Measurements from ENCODE around the gene TBC1D8.
"Not testable (repeated sequence)": the region's sequence is repeated elsewhere in the genome, so short reads cannot be mapped to it uniquely, and the experiment has no call there.

TBC1D8 gene

DNA sequence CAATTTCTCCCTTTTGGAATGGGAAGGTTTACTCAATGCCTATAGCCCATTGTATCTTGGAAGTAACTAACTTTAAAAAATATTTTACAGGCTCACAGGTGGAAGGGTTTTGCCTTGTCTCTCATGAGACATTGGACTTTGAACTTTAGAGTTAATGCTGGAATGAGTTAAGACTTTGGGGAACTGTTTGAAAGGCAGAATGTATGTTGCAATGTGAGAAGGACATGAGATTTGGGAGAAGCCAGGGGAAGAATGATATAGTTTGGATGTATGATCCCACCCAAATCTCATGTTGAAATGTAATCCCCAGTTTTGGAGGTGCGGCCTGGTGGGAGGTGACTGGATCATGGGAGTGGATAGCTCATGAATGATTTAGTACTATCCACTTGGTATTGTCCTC is 17.5 kb upstream of the TBC1D8 start:
- TF ChIP-seq MAX (IDR thresholded peaks at IDR 0.05; ENCODE audit: low read depth, low read length) (no peak), MYC (IDR thresholded peaks at IDR 0.05; ENCODE audit: low read depth, low read length) (no peak), POLR2A (IDR thresholded peaks at IDR 0.05; ENCODE audit: extremely low read depth, insufficient read length) (no peak)
- TF ChIP-seq, protein P1, sequence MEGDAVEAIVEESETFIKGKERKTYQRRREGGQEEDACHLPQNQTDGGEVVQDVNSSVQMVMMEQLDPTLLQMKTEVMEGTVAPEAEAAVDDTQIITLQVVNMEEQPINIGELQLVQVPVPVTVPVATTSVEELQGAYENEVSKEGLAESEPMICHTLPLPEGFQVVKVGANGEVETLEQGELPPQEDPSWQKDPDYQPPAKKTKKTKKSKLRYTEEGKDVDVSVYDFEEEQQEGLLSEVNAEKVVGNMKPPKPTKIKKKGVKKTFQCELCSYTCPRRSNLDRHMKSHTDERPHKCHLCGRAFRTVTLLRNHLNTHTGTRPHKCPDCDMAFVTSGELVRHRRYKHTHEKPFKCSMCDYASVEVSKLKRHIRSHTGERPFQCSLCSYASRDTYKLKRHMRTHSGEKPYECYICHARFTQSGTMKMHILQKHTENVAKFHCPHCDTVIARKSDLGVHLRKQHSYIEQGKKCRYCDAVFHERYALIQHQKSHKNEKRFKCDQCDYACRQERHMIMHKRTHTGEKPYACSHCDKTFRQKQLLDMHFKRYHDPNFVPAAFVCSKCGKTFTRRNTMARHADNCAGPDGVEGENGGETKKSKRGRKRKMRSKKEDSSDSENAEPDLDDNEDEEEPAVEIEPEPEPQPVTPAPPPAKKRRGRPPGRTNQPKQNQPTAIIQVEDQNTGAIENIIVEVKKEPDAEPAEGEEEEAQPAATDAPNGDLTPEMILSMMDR (IDR thresholded peaks at IDR 0.05; ENCODE audit: low read depth, low read length) = no peak
- no peak overlapping the region for H3K4me3 ChIP-seq (ENCODE audit: low read depth, low read length)
- DNase-seq (ENCODE audit: low read depth) = no peak

DNA sequence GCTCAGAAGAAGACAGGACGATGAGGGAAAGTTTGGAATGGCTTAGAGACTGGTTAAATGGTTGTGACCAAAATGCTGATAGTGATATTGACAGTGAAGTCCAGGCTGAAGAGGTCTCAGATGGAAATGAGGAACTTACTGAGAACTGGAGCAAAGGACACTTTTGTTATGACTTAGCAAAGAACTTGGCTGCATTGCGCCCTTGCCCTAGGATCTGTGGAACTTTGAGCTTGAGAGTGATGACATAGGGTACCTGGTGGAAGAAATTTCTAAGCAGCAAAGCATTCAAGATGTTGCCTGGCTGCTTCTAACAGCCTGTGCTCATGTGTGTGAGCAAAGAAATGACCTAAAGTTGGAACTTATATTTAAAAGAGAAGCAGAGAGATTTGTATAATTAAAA is 16.4 kb upstream of the TBC1D8 start:
- DNase-seq (ENCODE audit: low read depth) = peak; percentile 55
- not testable (repeated sequence) for H3K4me3 ChIP-seq (ENCODE audit: low read depth, low read length)

- TF ChIP-seq MAX (IDR thresholded peaks at IDR 0.05; ENCODE audit: low read depth, low read length) (no peak), POLR2A (IDR thresholded peaks at IDR 0.05; ENCODE audit: extremely low read depth, insufficient read length) (no peak), MYC (IDR thresholded peaks at IDR 0.05; ENCODE audit: low read depth, low read length) (no peak)
- DNase-seq (ENCODE audit: low read depth) = no peak
- no peak overlapping the region for H3K4me3 ChIP-seq (ENCODE audit: low read depth, low read length)
Observed at GRCh38 chr2:101164021-101164420, 12.8 kb upstream of the TBC1D8 start.

DNA sequence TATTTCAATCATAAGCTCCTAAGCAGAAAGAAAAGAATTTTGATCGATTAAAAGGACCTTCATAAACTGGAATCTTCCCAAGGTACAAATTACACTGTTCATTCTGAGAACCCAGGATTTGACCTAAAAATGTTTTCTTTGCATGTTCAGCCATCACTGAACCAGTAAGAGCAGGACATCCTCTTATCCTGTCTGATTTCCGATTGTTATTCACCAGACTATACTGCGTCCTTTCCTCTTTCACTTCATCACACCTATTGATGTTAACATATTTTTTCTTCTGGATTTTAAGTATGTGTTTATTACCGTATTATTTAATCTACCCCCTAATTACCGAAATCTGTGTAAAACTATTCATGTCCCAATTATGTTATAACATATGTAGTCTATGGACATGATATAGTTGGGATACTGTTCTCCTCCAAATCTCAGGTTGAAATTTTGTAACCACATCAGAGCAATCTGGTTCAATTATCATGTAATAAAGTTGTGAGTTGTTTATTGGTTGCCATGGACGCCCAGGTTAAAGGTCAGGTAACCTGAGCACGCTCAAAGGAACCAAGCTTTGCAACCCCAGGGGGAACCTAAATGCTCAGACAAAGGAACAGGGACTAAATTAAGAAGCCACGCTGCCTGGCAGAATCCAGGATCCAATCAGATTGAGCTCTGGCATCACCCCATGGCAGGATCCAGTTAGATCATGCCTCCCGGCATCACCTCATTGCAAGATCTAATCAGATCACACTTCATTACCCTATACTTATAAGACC is 11.6 kb upstream of the TBC1D8 start:
- no peak for DNase-seq (ENCODE audit: low read depth)
- H3K4me3 ChIP-seq (ENCODE audit: low read depth, low read length) = no peak overlapping the region
- TF ChIP-seq MAX (IDR thresholded peaks at IDR 0.05; ENCODE audit: low read depth, low read length) (no peak), MYC (IDR thresholded peaks at IDR 0.05; ENCODE audit: low read depth, low read length) (no peak), POLR2A (IDR thresholded peaks at IDR 0.05; ENCODE audit: extremely low read depth, insufficient read length) (no peak)
- TF ChIP-seq, protein P1 (IDR thresholded peaks at IDR 0.05; ENCODE audit: low read depth, low read length) = no peak

- TF ChIP-seq MAX (IDR thresholded peaks at IDR 0.05; ENCODE audit: low read depth, low read length) (no peak), POLR2A (IDR thresholded peaks at IDR 0.05; ENCODE audit: extremely low read depth, insufficient read length) (no peak), MYC (IDR thresholded peaks at IDR 0.05; ENCODE audit: low read depth, low read length) (no peak)
- TF ChIP-seq, protein P1 (IDR thresholded peaks at IDR 0.05; ENCODE audit: low read depth, low read length) = no peak
- DNase-seq (ENCODE audit: low read depth) = no peak
- no peak overlapping the region for H3K4me3 ChIP-seq (ENCODE audit: low read depth, low read length)
Observed at GRCh38 chr2:101161658-101162057, 10.5 kb upstream of the TBC1D8 start.

GRCh38 chr2:101160454-101160853 is 9.3 kb upstream of the TBC1D8 start:
- no peak overlapping the region for H3K4me3 ChIP-seq (ENCODE audit: low read depth, low read length)
- DNase-seq (ENCODE audit: low read depth) = no peak
- no peak for TF ChIP-seq MYC (IDR thresholded peaks at IDR 0.05; ENCODE audit: low read depth, low read length)
- TF ChIP-seq, protein P1 (IDR thresholded peaks at IDR 0.05; ENCODE audit: low read depth, low read length) = no peak
- no peak for TF ChIP-seq POLR2A (IDR thresholded peaks at IDR 0.05; ENCODE audit: extremely low read depth, insufficient read length)
- TF ChIP-seq MAX (IDR thresholded peaks at IDR 0.05; ENCODE audit: low read depth, low read length) = no peak

All from NB4 (cell line).